A172 (cell line): ENCODE data around the gene UGT1A4. TPM values are rescaled to one million over a fixed set of nuclear protein-coding genes. Genes with fewer than 3 reads are reported as not detected.

ENCODE experiments used
- total RNA-seq: library from RNA; depleted of rRNA; stranded (reverse); fragments of >200 nt; shearing (Covaris generic); gene quantifications from 2 replicates; pipeline ENCODE4 v1.2.3, GENCODE V29; 2014; rRNA removed

Gene UGT1A4
- total RNA-seq, 1 experiment from 2014 or later: not detected

Other genes with a start within 250 kb of the UGT1A4 start
- gene USP40, start 152.0 kb upstream of the UGT1A4 start, total RNA-seq: 62.0 and 70.1 TPM in 2 replicates
- not detected in 2 replicates for gene UGT1A8, start 101.1 kb upstream of the UGT1A4 start, total RNA-seq
- gene UGT1A10, start 82.3 kb upstream of the UGT1A4 start, total RNA-seq: not detected in 2 replicates
- not detected in 2 replicates for gene UGT1A9, start 46.8 kb upstream of the UGT1A4 start, total RNA-seq
- gene UGT1A7, start 36.8 kb upstream of the UGT1A4 start, total RNA-seq: not detected in 2 replicates
- gene UGT1A6, start 25.8 kb upstream of the UGT1A4 start, total RNA-seq: 0.05 TPM in 1 of 2 replicates, not detected in the other
- not detected in 2 replicates for gene UGT1A5, start 5.8 kb upstream of the UGT1A4 start, total RNA-seq
- not detected in 2 replicates for gene UGT1A3, start 10.3 kb downstream of the UGT1A4 start, total RNA-seq
- not detected in 2 replicates for gene UGT1A1, start 41.5 kb downstream of the UGT1A4 start, total RNA-seq
- gene MROH2A, start 59.6 kb downstream of the UGT1A4 start, total RNA-seq: 0.48 TPM in 1 of 2 replicates, not detected in the other
- gene HJURP, start 135.8 kb downstream of the UGT1A4 start, total RNA-seq: 78.3 and 83.2 TPM in 2 replicates
- 1.1 and 2.4 TPM in 2 replicates for gene TRPM8, start 198.6 kb downstream of the UGT1A4 start, total RNA-seq